B cell (primary cell): ENCODE measurements around the gene P2RX5. TPM values are rescaled to one million over a fixed set of nuclear protein-coding genes. Genes with fewer than 3 reads are reported as not detected.
A peak's percentile ranks its signal among the peaks of the same experiment; 100 is the strongest.

ENCODE experiments used
- ATAC-seq: fragments of 200-7000 bp; cut with Tn5 transposase; one replicate; pipeline ENCODE4 v1.10.0; 2021; ENCODE audit warnings: low read depth, mild to moderate bottlenecking, moderate number of reproducible peaks, moderate library complexity
- CTCF ChIA-PET: fragments of 350-600 bp; sonication (Branson Sonifier 250); formaldehyde crosslinking; loops from one replicate; lab custom pipeline; 2021; ENCODE audit warnings: antibody characterized with exemption, inconsistent platforms; lab: Charles Lee
- POLR2A ChIA-PET: fragments of 350-600 bp; sonication (Branson Sonifier 250); formaldehyde crosslinking; loops from one replicate; lab custom pipeline; 2021; ENCODE audit warnings: antibody characterized with exemption; lab: Charles Lee
- DNase-seq: peaks from one replicate; pipeline ENCODE4 v3.0.0; 2013
- H2AFZ ChIP-seq: 2 replicates; pipeline ENCODE4 v1.6.1; 2012; ENCODE audit warnings: mild to moderate bottlenecking, low read depth, low read length; ENCODE audit not compliant: insufficient read depth, poor library complexity, severe bottlenecking
- H3K27ac ChIP-seq, 2 donors: 1 replicate in 1 of 2; 2 replicates in 1 of 2; pipeline ENCODE4 v1.5.1; 2012 to 2013; ENCODE audit warnings: low read length in 2 of 2, mild to moderate bottlenecking in 2 of 2, moderate library complexity in 1 of 2
- H3K27me3 ChIP-seq, 4 experiments: fragments of 200-600 bp in 1 of 4; sonication (generic) in 1 of 4; replicated peaks in 1 of 4; 1 replicate in 2 of 4; 2 replicates in 2 of 4; pipeline versions ENCODE4 v1.6.1 to v1.7.0; 2013 to 2016; ENCODE audit warnings: low read length in 3 of 4, mild to moderate bottlenecking in 2 of 4, mixed read lengths in 1 of 4, moderate library complexity in 1 of 4; ENCODE audit not compliant: insufficient read depth in 4 of 4, control insufficient read depth in 3 of 4; ENCODE audit errors: control extremely low read depth in 1 of 4
- H3K36me3 ChIP-seq, 2 experiments: replicated peaks in 1 of 2; 1 replicate in 1 of 2; 2 replicates in 1 of 2; pipeline versions ENCODE4 v1.6.1 to v1.7.1; 2013; ENCODE audit warnings: low read length in 1 of 2; ENCODE audit not compliant: insufficient read depth in 2 of 2, control insufficient read depth in 1 of 2; ENCODE audit errors: control extremely low read depth in 1 of 2, extremely low read depth in 1 of 2
- H3K4me1 ChIP-seq, 2 donors: fragments of 200-600 bp in 1 of 2; sonication (generic) in 1 of 2; 1 replicate in 1 of 2; 2 replicates in 1 of 2; pipeline versions ENCODE4 v1.5.1 to v1.6.1; 2013 to 2017; ENCODE audit warnings: low read length in 2 of 2; ENCODE audit not compliant: control insufficient read depth in 2 of 2, insufficient read depth in 2 of 2
- H3K4me2 ChIP-seq: replicated peaks from 2 replicates; pipeline ENCODE3; 2012; ENCODE audit warnings: mild to moderate bottlenecking, low read depth, low read length; ENCODE audit not compliant: poor library complexity, severe bottlenecking
- H3K4me3 ChIP-seq, 5 experiments: fragments of 200-600 bp in 1 of 5; sonication (generic) in 1 of 5; 1 replicate in 3 of 5; 2 replicates in 2 of 5; pipeline versions ENCODE4 v1.5.1 to v1.7.0; 2011 to 2016; ENCODE audit warnings: low read length in 4 of 5, mild to moderate bottlenecking in 4 of 5, low read depth in 2 of 5, control low read depth in 1 of 5, moderate library complexity in 1 of 5; ENCODE audit not compliant: insufficient read depth in 1 of 5; ENCODE audit errors: control extremely low read depth in 1 of 5, extremely low read depth in 1 of 5
- H3K79me2 ChIP-seq: fragments of 200-600 bp; sonication (generic); one replicate; pipeline ENCODE4 v1.6.0; 2016; ENCODE audit warnings: low read length; ENCODE audit not compliant: control insufficient read depth, insufficient read depth
- H3K9ac ChIP-seq: fragments of 200-600 bp; sonication (generic); 2 replicates; pipeline ENCODE4 v1.6.1; 2017; ENCODE audit warnings: mild to moderate bottlenecking, low read length, moderate library complexity
- H3K9me3 ChIP-seq, 3 donors: one replicate each; pipeline versions ENCODE4 v1.6.1 to v1.7.1; 2013; ENCODE audit warnings: low read length in 2 of 3; ENCODE audit not compliant: control insufficient read depth in 2 of 3, insufficient read depth in 1 of 3; ENCODE audit errors: control extremely low read depth in 1 of 3
- H4K20me1 ChIP-seq: 2 replicates; pipeline ENCODE4 v1.6.0; 2012; ENCODE audit warnings: mild to moderate bottlenecking, low read length; ENCODE audit not compliant: insufficient read depth, control insufficient read depth, poor library complexity, severe bottlenecking
- H3K27ac Mint-ChIP-seq: one replicate; pipeline ENCODE4 v1.8.0; 2021; ENCODE audit warnings: mixed read lengths
- H3K27me3 Mint-ChIP-seq: one replicate; pipeline ENCODE4 v1.8.0; 2021; ENCODE audit warnings: mixed read lengths
- H3K4me1 Mint-ChIP-seq: one replicate; pipeline ENCODE4 v1.8.0; 2021; ENCODE audit warnings: mixed read lengths
- H3K4me3 Mint-ChIP-seq: one replicate; pipeline ENCODE4 v1.8.0; 2021; ENCODE audit warnings: mixed read lengths
- H3K9me3 Mint-ChIP-seq: one replicate; pipeline ENCODE4 v1.8.0; 2022; ENCODE audit warnings: mixed read lengths; ENCODE audit not compliant: insufficient read depth
- CTCF ChIP-seq: fragments of 200-600 bp; IDR thresholded peaks from one replicate; pipeline ENCODE4 v1.8.0; 2022; ENCODE audit warnings: antibody characterized with exemption, mild to moderate bottlenecking
- EZH2 ChIP-seq: IDR thresholded peaks from 2 replicates; pipeline ENCODE4 v1.6.1; 2012; ENCODE audit warnings: borderline replicate concordance, low read depth, mild to moderate bottlenecking, moderate library complexity, low read length; ENCODE audit not compliant: insufficient read depth, poor library complexity, severe bottlenecking
- WGBS: methylation state at CpG from one replicate; pipeline ENCODE4 v1.1.5; 2013; ENCODE audit warnings: missing lambda C conversion rate; ENCODE audit not compliant: insufficient coverage; 5-methylcytosine and 5-hydroxymethylcytosine counted together
- intact Hi-C: fragments of 100-400 bp; cut with micrococcal nuclease; formaldehyde crosslinking; loops from one replicate; pipeline ENCODE4 v1.10.0; 2022
- polyA plus RNA-seq: library from polyadenylated mRNA; depleted of rRNA; stranded (reverse); fragments of >200 nt; gene quantifications from 2 replicates; pipeline ENCODE4 v1.2.3, GENCODE V29; 2012
- total RNA-seq, 2 donors: library from RNA; stranded (reverse); fragments of 120-200 nt in 1 of 2; gene quantifications; 1 replicate in 1 of 2; 2 replicates in 1 of 2; pipeline versions ENCODE4 v1.2.3 to v1.2.4, GENCODE V29; 2013 to 2022

Gene P2RX5
- total and polyA plus RNA-seq, 2 donors (not counting 1 experiment from before 2014, with no cell fraction given), result 405 to 745 TPM

GRCh38 chr17:3739422-3740124 is 43.6 kb upstream of the P2RX5 start:
- over 99% methylated on average over 16 of the region's 16 CpGs for WGBS
- peaks cover 7 to 32% of the 10 kb centered on the region in 2 donors for H3K4me1 ChIP-seq
- no peaks in the 10 kb centered on the region for H3K36me3 ChIP-seq
- ATAC-seq (no peak), DNase-seq (no peak)
- intact Hi-C loops, result loop anchor here (5.0 to 10.0 kb wide), 2 partner anchors 335 to 692 kb away; no protein-coding TSS in a partner anchor
- no peak overlapping the region for H3K27ac ChIP-seq
- H3K9me3 ChIP-seq, result peaks cover 0 to 9% (median 0%) of the 10 kb centered on the region in 3 donors
- H2AFZ ChIP-seq, result no peak overlapping the region
- no peak overlapping the region for H3K4me3 ChIP-seq
- Mint-ChIP-seq H3K27me3 (no peaks in the 10 kb centered on the region), H3K4me3 (no peak overlapping the region), H3K4me1 (peaks cover 33% of the 10 kb centered on the region), H3K27ac (peak overlapping the region; percentile 50), H3K9me3 (no peaks in the 10 kb centered on the region)
- H3K79me2 ChIP-seq, result peaks cover 11% of the 10 kb centered on the region
- no peaks in the 10 kb centered on the region for H4K20me1 ChIP-seq
- H3K9ac ChIP-seq, result no peak overlapping the region
- TF ChIP-seq CTCF (no peak), EZH2 (no peak)
- no peak overlapping the region for H3K4me2 ChIP-seq
- CTCF ChIA-PET, result interaction anchor here (0.7 to 13.4 kb wide), 14 partner anchors 7 to 265 kb away, joined by 3 to 482 read pairs (median 26); partner anchors contain the start of genes HASPIN and NCBP3
- POLR2A ChIA-PET, result interaction anchor here (1.0 to 1.2 kb wide), 3 partner anchors 57 to 104 kb away, joined by 3 to 6 read pairs (median 3); no protein-coding TSS in a partner anchor
- no peaks in the 10 kb centered on the region for H3K27me3 ChIP-seq
